GM18520 (cell line): ENCODE measurements around the gene PLD4.
"Not testable (repeated sequence)": the region's sequence is repeated elsewhere in the genome, so short reads cannot be mapped to it uniquely, and the experiment has no call there.

Source experiments
- ATAC-seq: cut with Tn5 transposase; IDR thresholded peaks from one replicate; pipeline ENCODE4 v1.9.1; 2021; ENCODE audit not compliant: unreplicated experiment

PLD4 gene

GRCh38 chr14:104939666-104940410 is 15.2 kb downstream of the PLD4 start:
- ATAC-seq: no peak

- no peak for ATAC-seq
Measured at GRCh38 chr14:104940526-104941150, 16.0 kb downstream of the PLD4 start.

- no peak for ATAC-seq
Measured at GRCh38 chr14:104941508-104942365, 17.1 kb downstream of the PLD4 start.

GRCh38 chr14:104942586-104942985 is 17.9 kb downstream of the PLD4 start:
- no peak for ATAC-seq

- not testable (repeated sequence) for ATAC-seq
Measured at GRCh38 chr14:104943216-104944015, 18.7 kb downstream of the PLD4 start.

- not testable (repeated sequence) for ATAC-seq
Measured at GRCh38 chr14:104944016-104944308, 19.3 kb downstream of the PLD4 start.

GRCh38 chr14:104944436-104945205 is 19.9 kb downstream of the PLD4 start:
- not testable (repeated sequence) for ATAC-seq

- not testable (repeated sequence) for ATAC-seq
Measured at GRCh38 chr14:104945266-104945665, 20.6 kb downstream of the PLD4 start.

- ATAC-seq: not testable (repeated sequence)
Measured at GRCh38 chr14:104945986-104946965, 21.6 kb downstream of the PLD4 start.

GRCh38 chr14:104947201-104947600 is 22.5 kb downstream of the PLD4 start:
- not testable (repeated sequence) for ATAC-seq

- ATAC-seq: not testable (repeated sequence)
Measured at GRCh38 chr14:104947881-104948735, 23.4 kb downstream of the PLD4 start.

- no peak for ATAC-seq
Measured at GRCh38 chr14:104948736-104949031, 24.0 kb downstream of the PLD4 start.

- not testable (repeated sequence) for ATAC-seq
Measured at GRCh38 chr14:104949406-104949955, 24.8 kb downstream of the PLD4 start.

- ATAC-seq: no peak
Measured at GRCh38 chr14:104950021-104950420, 25.3 kb downstream of the PLD4 start.

GRCh38 chr14:104950701-104951100 is 26.0 kb downstream of the PLD4 start:
- ATAC-seq: not testable (repeated sequence)

- not testable (repeated sequence) for ATAC-seq
Measured at GRCh38 chr14:104951863-104952657, 27.4 kb downstream of the PLD4 start.

GRCh38 chr14:104953097-104953496 is 28.4 kb downstream of the PLD4 start:
- no peak for ATAC-seq
